A673 (cell line): ENCODE data around the gene STX1A. TPM values are rescaled to one million over a fixed set of nuclear protein-coding genes. Genes with fewer than 3 reads are reported as not detected.
"Not testable (repeated sequence)": the region's sequence is repeated elsewhere in the genome, so short reads cannot be mapped to it uniquely, and the experiment has no call there.

Experiments
- BruUV-seq: library from RNA; stranded (reverse); fragments of 400-500 nt; replicated peaks from 2 replicates; lab custom pipeline; 2021; lab: Mats Ljungman, UMichigan
- CTCF ChIA-PET: fragments of 300-600 bp; sonication (Branson Sonifier 250); formaldehyde crosslinking; loops from one replicate; lab custom pipeline; 2022; ENCODE audit warnings: antibody characterized with exemption; lab: Charles Lee
- POLR2A ChIA-PET: fragments of 300-600 bp; sonication (Branson Sonifier 250); formaldehyde crosslinking; loops from one replicate; lab custom pipeline; 2022; ENCODE audit warnings: antibody characterized with exemption; ENCODE audit not compliant: low non-redundant PET; lab: Charles Lee
- DNase-seq: peaks from one replicate; pipeline ENCODE4 v3.0.0-alpha.2; 2015; ENCODE audit warnings: low spot score
- H3K27ac ChIP-seq: fragments of 200-600 bp; sonication (generic); 2 replicates; pipeline ENCODE4 v1.5.1; 2016; ENCODE audit warnings: mixed run types, low read depth, mild to moderate bottlenecking, mixed read lengths, antibody characterized with exemption, low read length; ENCODE audit not compliant: poor library complexity, severe bottlenecking
- H3K27me3 ChIP-seq: fragments of 200-600 bp; sonication (generic); replicated peaks from 2 replicates; pipeline ENCODE4 v1.6.1; 2017; ENCODE audit warnings: mixed run types, low read depth, mild to moderate bottlenecking, mixed read lengths, antibody characterized with exemption, low read length; ENCODE audit not compliant: insufficient read depth, poor library complexity
- H3K36me3 ChIP-seq: fragments of 200-600 bp; sonication (generic); 2 replicates; pipeline ENCODE4 v1.6.1; 2016; ENCODE audit warnings: mixed run types, mild to moderate bottlenecking, mixed read lengths, antibody characterized with exemption, low read length; ENCODE audit not compliant: insufficient read depth, poor library complexity, severe bottlenecking
- H3K4me1 ChIP-seq: fragments of 200-600 bp; sonication (generic); 2 replicates; pipeline ENCODE4 v1.6.1; 2017; ENCODE audit warnings: mixed run types, mild to moderate bottlenecking, mixed read lengths, antibody characterized with exemption, low read length; ENCODE audit not compliant: insufficient read depth, poor library complexity, severe bottlenecking
- H3K4me3 ChIP-seq: fragments of 200-600 bp; sonication (generic); 2 replicates; pipeline ENCODE4 v1.5.1; 2016; ENCODE audit warnings: low read depth, mixed run types, mild to moderate bottlenecking, mixed read lengths, low read length; ENCODE audit not compliant: poor library complexity, severe bottlenecking
- H3K9me3 ChIP-seq: fragments of 200-600 bp; sonication (generic); 2 replicates; pipeline ENCODE4 v1.6.1; 2016; ENCODE audit warnings: mixed run types, low read depth, mild to moderate bottlenecking, mixed read lengths, antibody characterized with exemption, low read length; ENCODE audit not compliant: poor library complexity, severe bottlenecking
- EZH2 ChIP-seq: fragments of 200-600 bp; sonication (generic); IDR thresholded peaks from 2 replicates; pipeline ENCODE4 v1.6.1; 2017; ENCODE audit warnings: borderline replicate concordance, low read depth, mild to moderate bottlenecking, mixed read lengths, antibody characterized with exemption, low read length; ENCODE audit not compliant: poor library complexity, severe bottlenecking
- intact Hi-C: fragments of 100-400 bp; cut with micrococcal nuclease; formaldehyde crosslinking; loops from one replicate; pipeline ENCODE4 v1.10.0; 2022; ENCODE audit not compliant: unreplicated experiment
- total RNA-seq: library from RNA; stranded (reverse); gene quantifications from 2 replicates; pipeline ENCODE4 v1.2.3, GENCODE V29; 2021
- TF ChIP-seq, protein P1 (sequence below): fragments of 300-800, 200-600 bp; sonication (generic); conservative IDR thresholded peaks from 2 replicates; pipeline ENCODE4 v1.5.1; 2017; ENCODE audit warnings: low read depth, mild to moderate bottlenecking, antibody characterized with exemption, low read length, moderate library complexity, mixed read lengths

Gene STX1A
- total RNA-seq, 1 experiment from 2014 or later = 47.1 TPM

DNA sequence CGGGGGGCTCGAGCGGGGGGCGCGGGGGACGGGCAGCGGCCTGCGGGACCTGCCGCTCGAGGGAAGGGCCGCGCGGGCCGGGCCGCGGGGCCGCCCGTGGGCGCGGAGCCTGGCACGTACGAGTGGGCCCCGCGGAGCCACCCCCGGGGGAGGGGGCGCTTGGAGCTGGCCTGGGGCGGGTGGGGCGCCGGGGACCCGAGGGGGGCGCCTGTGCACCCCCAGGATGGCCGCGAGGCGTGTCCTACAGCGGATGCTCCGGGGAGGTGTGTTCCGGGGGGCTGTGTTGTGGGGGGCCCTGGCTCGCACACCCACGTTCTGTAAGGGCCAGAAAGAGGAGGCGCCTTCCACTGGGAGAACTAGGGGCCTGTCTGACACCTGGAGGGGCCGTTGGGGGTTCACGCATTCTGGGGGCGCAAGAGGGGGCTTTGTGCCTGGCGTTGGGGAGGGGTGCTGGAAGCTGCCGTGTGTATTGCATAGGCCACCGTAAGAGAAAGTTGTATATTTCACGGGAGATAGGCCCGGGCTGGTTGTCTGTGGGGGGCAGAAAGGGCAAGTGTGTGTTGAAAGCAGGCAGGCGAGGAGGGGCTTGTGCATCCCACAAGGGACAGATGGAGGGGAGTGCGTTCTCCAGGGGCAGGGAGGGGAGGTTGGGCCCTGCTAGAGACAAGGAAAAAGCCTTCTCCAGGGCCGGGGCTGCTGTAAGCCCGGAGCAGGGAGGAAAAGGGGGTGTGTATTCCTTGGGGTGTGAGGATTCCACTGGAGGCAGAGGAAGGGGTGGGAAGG is 51.2 kb downstream of the STX1A start:
- H3K27me3 ChIP-seq = no peaks in the 10 kb centered on the region
- H3K4me1 ChIP-seq = peaks cover 6% of the 10 kb centered on the region
- DNase-seq = peak; percentile 41
- no TSS peak for BruUV-seq
- TF ChIP-seq, protein P1, sequence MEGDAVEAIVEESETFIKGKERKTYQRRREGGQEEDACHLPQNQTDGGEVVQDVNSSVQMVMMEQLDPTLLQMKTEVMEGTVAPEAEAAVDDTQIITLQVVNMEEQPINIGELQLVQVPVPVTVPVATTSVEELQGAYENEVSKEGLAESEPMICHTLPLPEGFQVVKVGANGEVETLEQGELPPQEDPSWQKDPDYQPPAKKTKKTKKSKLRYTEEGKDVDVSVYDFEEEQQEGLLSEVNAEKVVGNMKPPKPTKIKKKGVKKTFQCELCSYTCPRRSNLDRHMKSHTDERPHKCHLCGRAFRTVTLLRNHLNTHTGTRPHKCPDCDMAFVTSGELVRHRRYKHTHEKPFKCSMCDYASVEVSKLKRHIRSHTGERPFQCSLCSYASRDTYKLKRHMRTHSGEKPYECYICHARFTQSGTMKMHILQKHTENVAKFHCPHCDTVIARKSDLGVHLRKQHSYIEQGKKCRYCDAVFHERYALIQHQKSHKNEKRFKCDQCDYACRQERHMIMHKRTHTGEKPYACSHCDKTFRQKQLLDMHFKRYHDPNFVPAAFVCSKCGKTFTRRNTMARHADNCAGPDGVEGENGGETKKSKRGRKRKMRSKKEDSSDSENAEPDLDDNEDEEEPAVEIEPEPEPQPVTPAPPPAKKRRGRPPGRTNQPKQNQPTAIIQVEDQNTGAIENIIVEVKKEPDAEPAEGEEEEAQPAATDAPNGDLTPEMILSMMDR = no peak
- no peak for TF ChIP-seq EZH2
- H3K9me3 ChIP-seq = no peaks in the 10 kb centered on the region
- H3K27ac ChIP-seq = peak overlapping the region; percentile 68
- intact Hi-C loops = loop anchor here (5.0 kb wide), 3 partner anchors 46 to 61 kb away; partner anchors contain the start of genes MLXIPL and STX1A
- POLR2A ChIA-PET = no interaction called here
- no peaks in the 10 kb centered on the region for H3K36me3 ChIP-seq
- CTCF ChIA-PET = interaction anchor here (0.5 to 1.3 kb wide), 5 partner anchors 24 to 201 kb away, joined by 3 to 6 read pairs (median 3); no protein-coding TSS in a partner anchor
- H3K4me3 ChIP-seq = peak overlapping the region; percentile 87

DNA sequence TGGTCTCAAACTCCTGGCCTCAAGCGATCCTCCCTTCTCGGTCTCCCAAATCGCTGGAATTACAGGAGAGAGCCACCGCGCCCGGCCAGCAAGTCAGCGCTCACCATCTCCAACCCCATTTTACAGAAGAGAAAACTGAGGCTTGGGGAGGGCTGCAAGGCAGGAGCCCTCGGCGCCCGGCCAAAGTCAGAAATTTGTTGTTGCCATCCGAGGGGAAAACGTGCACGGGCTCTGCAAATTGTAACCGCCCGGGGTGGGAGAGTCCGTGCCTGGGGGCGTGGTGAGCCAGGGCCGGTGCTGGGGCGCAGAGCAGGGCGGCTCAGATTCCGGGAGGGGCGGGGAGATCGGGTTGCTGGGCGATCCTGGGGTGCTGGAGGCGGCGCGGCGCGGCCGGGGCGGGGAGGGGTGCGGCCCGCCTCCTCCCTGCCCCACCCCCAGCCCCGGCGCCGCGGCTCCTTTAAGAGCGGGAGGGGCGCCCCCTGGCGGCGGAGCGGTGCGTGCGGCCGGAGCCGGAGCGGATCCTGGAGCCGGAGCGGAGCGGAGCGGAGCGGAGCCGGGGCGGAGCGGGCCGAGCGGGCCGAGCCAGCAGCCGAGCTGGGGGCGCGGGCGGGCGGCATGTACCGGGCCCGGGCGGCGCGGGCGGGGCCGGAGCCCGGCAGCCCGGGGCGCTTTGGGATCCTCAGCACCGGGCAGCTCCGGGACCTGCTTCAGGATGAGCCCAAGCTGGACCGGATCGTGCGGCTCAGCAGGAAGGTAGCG is 51.9 kb downstream of the STX1A start, which contains the start of gene VPS37D:
Gene VPS37D (plus strand): TSS at position 488 of the 759 bp plus-strand sequence. CDS start 128 bp downstream, at position 616.
- CTCF ChIA-PET = interaction anchor here (0.5 to 1.3 kb wide), 6 partner anchors 23 to 200 kb away, joined by 3 to 6 read pairs (median 3); no protein-coding TSS in a partner anchor
- BruUV-seq = no TSS peak

DNA sequence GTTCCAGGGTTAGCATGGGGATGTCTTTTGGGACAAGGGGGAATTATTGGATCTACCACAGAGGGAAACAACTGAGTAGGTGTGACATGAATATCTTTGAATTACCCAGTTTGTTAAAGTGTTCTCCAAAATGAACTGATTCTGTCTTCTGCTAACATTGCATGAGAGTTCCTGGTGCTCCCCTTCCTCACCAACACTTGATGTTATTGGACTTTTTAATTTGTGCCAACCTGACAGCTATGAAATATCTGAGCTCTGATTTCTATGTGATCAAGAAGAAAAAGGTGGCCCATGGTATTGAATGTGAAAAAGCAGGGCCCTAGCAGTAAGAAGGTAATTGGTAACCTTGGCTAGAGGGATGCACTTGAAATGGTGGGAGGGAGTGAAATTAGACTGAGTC is 56.4 kb downstream of the STX1A start:
- H3K36me3 ChIP-seq = no peaks in the 10 kb centered on the region
- H3K27ac ChIP-seq = no peak overlapping the region
- CTCF ChIA-PET = no interaction called here
- no TSS peak for BruUV-seq
- no peak overlapping the region for H3K4me3 ChIP-seq
- TF ChIP-seq, protein P1 = no peak
- TF ChIP-seq EZH2 = no peak
- POLR2A ChIA-PET = no interaction called here
- no peaks in the 10 kb centered on the region for H3K9me3 ChIP-seq
- H3K27me3 ChIP-seq = no peaks in the 10 kb centered on the region
- H3K4me1 ChIP-seq = no peaks in the 10 kb centered on the region
- no peak for DNase-seq
- intact Hi-C loops = no loop called here

More for the DNA sequence above, 51.9 kb downstream of the STX1A start, which contains the start of gene VPS37D:
- no peaks in the 10 kb centered on the region for H3K9me3 ChIP-seq
- no peak for TF ChIP-seq EZH2
- TF ChIP-seq, protein P1 = peak; percentile 64
- H3K4me3 ChIP-seq = peak within 1 kb of the TSS; percentile 87
- no peaks in the 10 kb centered on the region for H3K36me3 ChIP-seq
- peak within 1 kb of the TSS; percentile 68 for H3K27ac ChIP-seq
- intact Hi-C loops = loop anchor here (5.0 kb wide), 3 partner anchors 45 to 60 kb away; partner anchors contain the start of genes MLXIPL and STX1A
- peaks cover 6% of the 10 kb centered on the region for H3K4me1 ChIP-seq
- POLR2A ChIA-PET = no interaction called here
- no peaks in the 10 kb centered on the region for H3K27me3 ChIP-seq
- DNase-seq = peak; percentile 94

DNA sequence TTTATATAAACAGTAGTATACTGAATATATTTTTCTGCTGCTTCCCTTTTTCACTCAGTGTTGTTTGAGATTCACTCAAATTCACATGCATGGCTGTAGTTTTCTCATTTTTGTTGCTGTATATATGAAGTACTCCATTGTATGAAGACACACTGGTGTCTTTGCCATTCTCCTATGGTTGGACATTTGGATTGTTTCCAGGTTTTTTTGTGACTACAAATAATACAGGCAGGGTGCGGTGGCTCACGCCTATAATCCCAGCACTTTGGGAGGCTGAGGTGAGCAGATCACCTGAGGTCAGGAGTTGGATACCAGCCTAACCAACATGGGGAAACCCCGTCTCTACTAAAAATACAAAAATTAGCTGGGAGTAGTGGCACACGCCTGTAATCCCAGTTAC is 58.9 kb downstream of the STX1A start:
- not testable (repeated sequence) for BruUV-seq

More for the DNA sequence above, 58.9 kb downstream of the STX1A start:
- H3K36me3 ChIP-seq, H3K9me3 ChIP-seq, DNase-seq, H3K27ac ChIP-seq, H3K4me3 ChIP-seq, H3K27me3 ChIP-seq, intact Hi-C loops, CTCF ChIA-PET, H3K4me1 ChIP-seq: not testable (repeated sequence)
- POLR2A ChIA-PET = interaction anchor here (0.5 kb wide), 1 partner anchor 39 kb away, joined by 4 read pairs; no protein-coding TSS in a partner anchor
